GM18505 (cell line): ENCODE results near the gene SSR3.

Source experiments
- ATAC-seq: cut with Tn5 transposase; IDR thresholded peaks from one replicate; pipeline ENCODE4 v1.9.1; 2021; ENCODE audit not compliant: unreplicated experiment
- POLR2A ChIP-seq: IDR thresholded peaks from 4 replicates; pipeline ENCODE4 v1.6.1; 2011; ENCODE audit warnings: borderline replicate concordance; ENCODE audit not compliant: insufficient read depth, insufficient read length; ENCODE audit errors: extremely low read depth

SSR3 gene

DNA sequence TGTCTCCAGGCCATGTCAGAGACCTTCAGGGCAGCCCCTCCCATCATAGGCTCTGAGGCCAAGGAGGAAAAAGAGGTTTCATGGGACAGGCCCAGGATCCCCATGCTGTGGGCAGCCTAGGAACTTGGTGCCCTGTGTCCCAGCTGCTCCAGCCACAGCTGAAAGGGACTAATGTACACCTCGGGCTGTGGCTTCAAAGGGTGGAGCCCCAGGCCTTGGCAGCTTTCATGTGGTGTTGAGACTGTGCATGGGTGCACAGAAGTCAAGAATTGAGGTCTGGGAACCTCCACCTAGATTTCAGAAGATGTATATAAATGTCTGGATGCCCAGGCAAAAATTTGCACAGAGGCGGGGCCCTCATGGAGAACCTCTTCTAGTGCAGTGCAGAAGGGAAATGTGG lies 6.6 kb upstream of the SSR3 start:
- no peak for TF ChIP-seq POLR2A
- ATAC-seq = no peak

DNA sequence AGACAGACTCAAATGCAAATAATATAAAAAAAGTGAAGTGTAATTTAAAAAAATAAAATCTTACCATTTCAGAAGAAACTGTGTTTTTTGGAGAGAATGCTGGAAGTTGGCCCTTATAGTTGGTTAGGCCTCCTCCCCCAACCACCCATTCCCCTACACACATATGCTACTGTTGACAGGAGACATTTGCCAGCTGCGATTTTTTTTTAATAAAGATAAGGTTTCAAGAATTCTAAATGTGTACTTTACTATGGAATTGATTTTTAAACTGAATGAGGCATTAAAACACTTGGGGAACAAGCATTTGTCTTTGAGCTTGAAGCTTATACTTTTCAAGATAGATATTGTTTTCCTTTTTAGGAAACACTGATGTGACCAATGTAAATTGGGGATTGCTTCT lies 4.4 kb upstream of the SSR3 start:
- no peak for ATAC-seq
- TF ChIP-seq POLR2A = no peak

DNA sequence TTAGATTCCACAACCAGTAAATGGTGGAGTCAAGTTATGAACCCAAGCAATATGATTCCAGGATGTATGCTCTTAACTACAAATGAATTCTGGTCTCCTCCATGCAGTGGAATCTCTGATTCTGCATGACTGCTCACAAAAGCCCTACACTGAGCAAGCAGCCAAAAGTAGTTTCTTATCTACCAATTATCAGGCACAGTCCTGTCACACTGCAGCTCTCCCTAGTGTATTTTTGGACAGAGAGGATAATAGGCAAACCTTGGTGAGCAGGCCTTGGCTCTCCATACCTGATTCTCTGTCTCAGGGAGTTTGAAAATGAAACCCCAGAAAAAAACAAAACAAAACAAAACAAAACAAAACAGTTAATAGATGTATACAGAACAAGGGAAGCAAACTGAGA lies 3.5 kb upstream of the SSR3 start:
- no peak for ATAC-seq
- no peak for TF ChIP-seq POLR2A

DNA sequence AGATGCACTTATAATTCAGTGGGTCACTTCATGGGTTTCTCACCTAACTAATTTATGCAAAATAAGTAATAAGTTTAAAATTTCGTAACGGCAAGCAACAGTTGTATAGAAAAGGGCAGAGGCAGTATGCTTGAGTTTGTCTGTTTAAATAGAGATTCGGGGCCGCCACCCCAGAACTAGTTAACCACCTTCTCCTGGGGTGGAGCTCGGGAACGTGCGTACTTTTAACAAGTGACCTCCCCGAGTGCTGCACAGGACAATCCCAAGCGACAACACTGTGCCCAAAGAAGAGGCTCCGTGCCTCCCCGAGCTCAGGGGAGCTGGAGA lies 439 bp downstream of the SSR3 start:
- ATAC-seq = no peak
- TF ChIP-seq POLR2A = no peak

DNA sequence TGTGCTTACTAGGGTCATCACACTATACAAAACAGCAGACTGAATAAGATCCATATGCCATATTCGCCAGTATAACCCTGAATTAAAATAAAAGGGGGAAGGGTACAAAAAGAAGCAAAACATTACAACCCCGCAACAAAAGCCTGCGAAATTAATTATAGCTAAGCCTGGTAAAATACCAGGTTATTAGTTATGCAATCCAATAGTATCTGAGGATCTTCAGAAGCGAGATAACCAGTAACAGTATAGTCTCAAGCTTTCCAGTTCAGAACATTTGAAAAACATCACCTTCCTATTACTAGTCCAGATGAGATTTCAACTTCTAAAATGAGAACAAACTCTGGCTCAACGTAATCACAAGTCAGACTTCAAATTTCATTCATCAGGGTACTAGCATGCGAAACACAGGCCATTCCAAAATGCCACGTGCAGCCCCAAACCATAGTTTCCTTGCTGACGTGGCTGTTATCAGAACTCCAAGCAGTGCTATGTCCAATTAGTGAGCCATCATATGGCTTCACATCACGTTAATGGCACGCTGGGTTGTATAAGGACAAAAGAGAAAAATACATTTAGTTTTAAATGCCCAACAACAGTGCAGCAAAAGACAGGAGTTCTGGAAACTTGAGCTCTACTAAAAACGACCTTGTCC lies 1.1 kb downstream of the SSR3 start:
- no peak for ATAC-seq
- TF ChIP-seq POLR2A = no peak

DNA sequence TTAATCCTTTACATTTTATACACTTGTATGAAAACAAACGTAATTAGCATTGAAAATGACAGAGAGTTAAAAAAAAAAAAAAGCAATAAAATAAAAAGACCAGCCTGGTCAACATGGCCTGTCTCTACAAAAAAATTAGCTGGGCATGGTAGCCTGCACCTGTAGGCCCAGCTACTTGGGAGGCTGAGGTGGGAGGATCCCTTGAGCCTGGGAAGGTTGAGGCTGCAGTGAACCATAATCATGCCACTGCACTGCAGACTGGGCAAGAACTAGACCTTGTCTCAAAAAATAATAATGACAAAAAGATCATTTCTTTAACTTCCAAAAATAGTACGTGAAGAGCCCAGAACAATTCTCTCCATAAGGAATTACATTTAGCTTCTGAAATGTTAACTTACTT lies 1.9 kb downstream of the SSR3 start:
- no peak for ATAC-seq
- TF ChIP-seq POLR2A = no peak

DNA sequence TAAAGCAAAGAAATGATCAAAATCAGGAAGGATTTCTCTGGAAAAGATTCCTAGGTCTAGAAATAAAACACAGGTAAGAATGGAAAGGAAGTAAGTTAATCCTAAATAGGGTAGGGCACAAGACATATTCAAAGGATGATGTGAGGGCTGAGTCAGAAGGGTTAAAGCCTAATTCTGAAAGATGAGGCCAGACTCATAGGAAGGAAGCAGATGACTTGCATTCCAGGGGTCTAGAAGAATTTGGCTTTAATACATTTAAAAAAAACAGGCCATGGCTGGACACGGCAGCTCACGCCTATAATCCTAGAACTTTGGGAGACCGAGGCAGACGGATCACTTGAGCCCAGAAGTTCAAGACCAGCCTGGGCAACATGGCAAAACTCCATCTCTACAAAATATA lies 3.2 kb downstream of the SSR3 start:
- TF ChIP-seq POLR2A = no peak
- no peak for ATAC-seq

DNA sequence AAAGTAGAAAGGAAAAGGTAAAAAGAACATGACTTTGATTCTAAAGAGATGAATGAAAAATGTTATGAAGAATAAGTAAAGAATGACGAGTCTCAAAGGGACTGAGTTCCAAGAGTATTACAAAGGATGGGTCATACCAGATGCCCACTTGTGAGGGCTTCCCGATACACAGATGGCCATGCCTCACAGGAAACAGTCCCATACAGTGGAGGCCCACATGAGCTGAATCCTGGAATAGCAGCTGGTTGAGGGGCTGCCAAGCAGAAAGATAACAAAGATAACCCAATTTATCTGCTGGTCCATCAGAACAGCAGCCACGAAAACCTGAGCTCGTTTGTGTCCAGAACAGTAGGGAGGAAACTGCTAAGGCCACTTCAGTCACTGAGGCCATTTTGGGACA lies 3.7 kb downstream of the SSR3 start:
- no peak for TF ChIP-seq POLR2A
- no peak for ATAC-seq

DNA sequence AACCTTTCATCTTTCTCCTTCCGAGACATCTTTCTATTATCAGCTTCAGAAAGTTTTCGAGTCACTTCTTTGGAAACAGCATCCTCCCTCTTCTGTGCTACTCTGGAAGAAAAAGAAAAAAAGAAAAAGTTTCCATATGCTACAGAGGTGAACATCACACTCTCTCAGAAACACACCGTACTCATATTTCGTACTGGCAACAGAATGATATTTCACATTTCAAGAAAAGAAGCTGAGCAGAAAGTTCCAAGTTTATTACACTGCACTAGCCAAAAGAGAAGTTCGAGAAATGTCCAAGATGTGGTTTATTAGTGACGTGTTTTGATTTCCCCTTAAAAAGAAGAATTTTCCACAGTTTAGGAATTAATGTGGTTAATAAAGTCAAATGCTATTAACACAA lies 6.0 kb downstream of the SSR3 start:
- TF ChIP-seq POLR2A = no peak
- no peak for ATAC-seq

DNA sequence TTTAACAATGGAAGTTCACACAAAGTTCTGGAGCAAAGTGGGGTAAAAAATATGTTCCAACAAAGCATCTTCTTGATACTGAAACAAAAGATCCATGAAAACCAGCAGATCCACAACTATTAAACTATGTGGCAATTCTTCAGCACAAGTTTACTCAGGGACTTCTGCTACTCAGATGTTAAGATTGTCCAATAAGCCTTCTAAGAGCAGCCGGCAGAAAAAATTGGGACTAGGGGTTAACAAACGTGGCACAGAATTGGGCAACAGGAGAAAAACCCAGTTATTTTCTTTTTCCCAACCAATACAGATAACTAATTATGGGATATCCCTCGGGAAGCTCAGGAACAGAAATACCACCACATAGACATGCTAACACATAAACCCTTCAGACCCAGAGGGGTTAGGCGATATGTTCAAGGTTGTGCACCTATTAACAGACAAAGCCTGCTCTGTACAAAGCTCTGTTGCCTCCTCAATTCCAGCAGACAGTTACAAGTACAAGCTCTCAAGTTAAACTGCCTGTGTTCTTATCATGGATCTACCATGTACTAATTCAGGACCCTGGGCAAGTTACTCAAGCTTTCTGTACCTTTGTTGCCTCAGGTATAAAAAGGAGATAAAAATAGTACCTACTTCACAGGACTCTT lies 6.8 kb downstream of the SSR3 start:
- TF ChIP-seq POLR2A = no peak
- no peak for ATAC-seq

DNA sequence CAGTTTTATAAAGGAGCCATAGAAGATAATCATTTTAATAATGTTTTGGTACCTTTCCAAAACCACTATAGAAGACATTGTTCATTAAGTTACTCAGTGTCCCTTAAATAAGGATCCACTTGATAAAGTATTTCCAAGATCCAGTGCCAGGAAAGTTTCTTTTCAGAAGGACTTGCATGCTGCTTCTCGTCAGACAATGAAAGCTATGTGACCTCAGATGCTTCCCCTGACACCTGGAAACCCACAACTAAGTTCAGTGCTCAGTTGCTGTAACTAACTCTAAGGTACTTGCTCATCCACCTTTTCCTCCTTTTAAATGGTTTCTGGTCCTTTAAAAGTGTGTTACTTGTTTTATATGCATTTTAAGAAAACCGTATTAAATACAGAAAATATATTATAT lies 7.3 kb downstream of the SSR3 start:
- ATAC-seq = no peak
- TF ChIP-seq POLR2A = no peak

DNA sequence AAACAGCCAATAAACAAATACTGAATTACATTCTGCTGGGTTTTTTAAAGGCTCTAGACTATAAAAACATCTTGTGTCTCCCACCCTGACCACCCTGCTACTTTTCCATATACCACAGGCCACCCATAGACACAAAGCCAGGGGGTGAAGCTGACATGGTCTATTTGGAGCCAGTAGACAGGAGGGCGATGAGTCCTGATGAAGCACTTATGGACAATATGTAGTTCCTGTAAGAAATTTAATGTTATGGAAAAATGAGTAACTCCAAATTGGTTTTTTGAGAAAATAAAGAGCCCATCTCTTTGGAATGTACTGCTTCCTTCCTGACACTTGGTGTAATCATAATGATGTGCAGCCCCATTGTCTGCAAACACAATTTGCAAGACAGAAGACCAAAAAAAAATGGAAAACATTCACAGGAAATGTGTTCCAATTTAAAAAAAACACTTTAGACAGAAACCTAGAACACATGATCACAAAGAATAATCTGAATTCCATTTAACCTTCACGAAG lies 11.8 kb downstream of the SSR3 start:
- TF ChIP-seq POLR2A = no peak
- no peak for ATAC-seq

DNA sequence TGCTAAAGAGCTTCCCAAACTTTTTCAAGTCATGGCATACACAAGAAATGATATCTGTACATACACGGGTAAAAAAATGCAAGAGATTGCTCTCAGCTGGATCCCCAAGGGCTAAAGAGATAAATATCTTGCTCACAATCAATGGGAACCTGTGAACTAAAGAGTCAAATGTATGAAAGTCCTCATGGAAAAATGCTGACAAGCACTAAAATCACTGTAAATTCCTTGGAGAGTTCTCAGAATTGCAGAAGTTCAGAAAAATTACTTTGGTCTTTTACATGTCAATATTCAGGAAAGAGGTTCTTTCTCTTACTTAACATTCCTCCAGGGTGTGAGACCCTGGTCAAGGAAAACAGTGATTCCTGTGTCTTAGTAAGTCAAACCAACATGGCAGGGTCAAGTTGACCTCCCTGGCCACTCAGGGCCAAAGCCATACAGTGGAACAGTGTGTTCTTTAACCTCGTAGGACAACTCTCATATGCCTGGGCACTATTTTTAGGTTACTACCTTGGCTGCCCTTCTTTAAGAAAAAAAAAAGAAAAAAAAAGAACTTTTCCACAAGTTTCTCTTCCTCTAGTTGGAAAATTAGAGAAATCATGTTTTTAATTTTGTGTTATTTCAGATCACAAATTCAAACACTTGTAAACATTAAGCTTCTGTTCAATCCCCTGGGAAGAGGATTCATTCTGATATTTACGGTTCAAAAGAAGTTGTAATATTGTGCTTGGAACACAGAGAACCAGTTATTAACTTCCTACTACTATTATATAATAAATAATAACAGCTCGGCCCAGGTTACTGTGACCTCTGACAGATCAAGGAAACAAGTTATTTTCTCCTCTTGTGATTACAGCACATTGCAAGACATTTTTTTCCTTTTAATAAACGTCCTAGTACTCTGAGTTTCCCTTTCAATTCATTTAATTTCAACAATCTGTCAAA lies 12.5 kb downstream of the SSR3 start:
- TF ChIP-seq POLR2A = no peak
- ATAC-seq = no peak

DNA sequence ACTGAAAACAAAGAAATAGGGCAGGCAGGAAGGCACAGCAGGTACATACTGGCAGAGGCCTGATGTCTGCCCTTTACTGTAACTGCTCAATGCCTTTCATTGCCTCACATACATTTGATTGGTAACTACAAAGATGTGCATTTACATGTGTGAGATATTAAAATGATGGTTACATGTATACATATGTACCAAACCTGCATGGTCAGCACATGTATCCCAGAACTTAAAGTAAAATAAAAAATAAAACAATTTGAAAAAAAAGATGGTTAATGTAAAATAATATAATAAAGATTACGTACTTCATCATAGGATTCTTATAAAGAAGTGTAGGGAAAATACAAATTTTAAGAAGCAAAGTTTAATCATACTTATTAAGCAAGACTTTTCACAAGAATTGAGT lies 15.1 kb downstream of the SSR3 start:
- ATAC-seq = no peak
- no peak for TF ChIP-seq POLR2A
